SK-N-SH treated with all-trans-retinoic acid at 6 μM for 48 hours (cell line): ENCODE results near the gene ST6GAL1.

Experiments
- ARNTL ChIP-seq: fragments of 450-650 bp; formaldehyde crosslinking; IDR thresholded peaks from 2 replicates; pipeline ENCODE4 v1.5.0; 2020; ENCODE audit warnings: low read depth, mild to moderate bottlenecking, moderate library complexity, borderline replicate concordance
- ISL1 ChIP-seq: fragments of 250-450 bp; sonication (Bioruptor Pico); IDR thresholded peaks from 2 replicates; pipeline ENCODE4 v2.1.2; 2022; ENCODE audit warnings: mild to moderate bottlenecking, moderate library complexity
- TCF4 ChIP-seq: fragments of 250-450 bp; sonication (Bioruptor Pico); IDR thresholded peaks from 2 replicates; pipeline ENCODE4 v1.8.0; 2021; ENCODE audit warnings: mild to moderate bottlenecking, moderate library complexity, borderline replicate concordance
- TOX ChIP-seq: fragments of 250-450 bp; sonication (Bioruptor Pico); IDR thresholded peaks from 2 replicates; pipeline ENCODE4 v1.8.0; 2021; ENCODE audit warnings: mild to moderate bottlenecking, moderate library complexity, borderline replicate concordance
- ZFP3 ChIP-seq: fragments of 250-450 bp; sonication (Bioruptor Pico); IDR thresholded peaks from 2 replicates; pipeline ENCODE4 v1.5.0; 2020; ENCODE audit warnings: mild to moderate bottlenecking, moderate library complexity
- ZFP30 ChIP-seq: fragments of 450-650 bp; formaldehyde crosslinking; IDR thresholded peaks from 2 replicates; pipeline ENCODE4 v1.5.0; 2022; ENCODE audit warnings: mild to moderate bottlenecking, moderate library complexity
- TF ChIP-seq, protein P1 (sequence below): fragments of 250-450 bp; sonication (Bioruptor Pico); IDR thresholded peaks from 2 replicates; pipeline ENCODE4 v1.5.1; 2020; ENCODE audit warnings: low read depth, mild to moderate bottlenecking, moderate library complexity
- TF ChIP-seq, protein P2 (sequence below): fragments of 250-450 bp; sonication (Bioruptor Pico); IDR thresholded peaks from 2 replicates; pipeline ENCODE4 v1.8.0; 2020; ENCODE audit warnings: mild to moderate bottlenecking, moderate library complexity, borderline replicate concordance

DNA sequence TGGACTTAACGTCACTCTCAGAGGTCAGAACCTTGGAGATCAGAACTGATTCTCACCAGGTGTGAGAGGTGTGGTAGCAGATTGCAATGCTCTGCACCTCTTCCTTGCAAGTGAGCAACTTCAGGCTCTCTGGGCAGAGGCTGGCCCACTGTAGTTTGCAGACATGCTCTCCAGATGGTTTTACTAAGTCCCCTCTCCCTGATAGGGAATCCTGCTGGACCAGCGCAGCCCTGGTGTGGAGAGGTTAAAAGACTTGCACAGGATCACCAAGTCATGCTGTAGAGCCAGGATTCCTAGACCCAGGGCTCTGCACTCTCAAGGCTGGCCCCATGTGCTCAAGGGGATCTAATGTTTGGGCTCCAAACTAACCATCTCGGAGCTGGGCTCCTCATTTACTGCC lies 146.8 kb downstream of the ST6GAL1 start:
- TF ChIP-seq ISL1 (CRISPR knock-in tag) (no peak), ZFP3 (no peak), ARNTL (CRISPR knock-in tag) (no peak), TOX (no peak), ZFP30 (CRISPR knock-in tag) (no peak), TCF4 (CRISPR knock-in tag) (no peak)
- TF ChIP-seq, protein P1, sequence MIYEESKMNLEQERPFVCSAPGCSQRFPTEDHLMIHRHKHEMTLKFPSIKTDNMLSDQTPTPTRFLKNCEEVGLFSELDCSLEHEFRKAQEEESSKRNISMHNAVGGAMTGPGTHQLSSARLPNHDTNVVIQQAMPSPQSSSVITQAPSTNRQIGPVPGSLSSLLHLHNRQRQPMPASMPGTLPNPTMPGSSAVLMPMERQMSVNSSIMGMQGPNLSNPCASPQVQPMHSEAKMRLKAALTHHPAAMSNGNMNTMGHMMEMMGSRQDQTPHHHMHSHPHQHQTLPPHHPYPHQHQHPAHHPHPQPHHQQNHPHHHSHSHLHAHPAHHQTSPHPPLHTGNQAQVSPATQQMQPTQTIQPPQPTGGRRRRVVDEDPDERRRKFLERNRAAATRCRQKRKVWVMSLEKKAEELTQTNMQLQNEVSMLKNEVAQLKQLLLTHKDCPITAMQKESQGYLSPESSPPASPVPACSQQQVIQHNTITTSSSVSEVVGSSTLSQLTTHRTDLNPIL (CRISPR knock-in tag), result no peak
- TF ChIP-seq, protein P2, sequence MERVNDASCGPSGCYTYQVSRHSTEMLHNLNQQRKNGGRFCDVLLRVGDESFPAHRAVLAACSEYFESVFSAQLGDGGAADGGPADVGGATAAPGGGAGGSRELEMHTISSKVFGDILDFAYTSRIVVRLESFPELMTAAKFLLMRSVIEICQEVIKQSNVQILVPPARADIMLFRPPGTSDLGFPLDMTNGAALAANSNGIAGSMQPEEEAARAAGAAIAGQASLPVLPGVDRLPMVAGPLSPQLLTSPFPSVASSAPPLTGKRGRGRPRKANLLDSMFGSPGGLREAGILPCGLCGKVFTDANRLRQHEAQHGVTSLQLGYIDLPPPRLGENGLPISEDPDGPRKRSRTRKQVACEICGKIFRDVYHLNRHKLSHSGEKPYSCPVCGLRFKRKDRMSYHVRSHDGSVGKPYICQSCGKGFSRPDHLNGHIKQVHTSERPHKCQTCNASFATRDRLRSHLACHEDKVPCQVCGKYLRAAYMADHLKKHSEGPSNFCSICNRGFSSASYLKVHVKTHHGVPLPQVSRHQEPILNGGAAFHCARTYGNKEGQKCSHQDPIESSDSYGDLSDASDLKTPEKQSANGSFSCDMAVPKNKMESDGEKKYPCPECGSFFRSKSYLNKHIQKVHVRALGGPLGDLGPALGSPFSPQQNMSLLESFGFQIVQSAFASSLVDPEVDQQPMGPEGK, result no peak
